ENCODE data around the gene PHF24.
"Not testable (repeated sequence)": the region's sequence is repeated elsewhere in the genome, so short reads cannot be mapped to it uniquely, and the experiment has no call there.

The PHF24 gene

DNA sequence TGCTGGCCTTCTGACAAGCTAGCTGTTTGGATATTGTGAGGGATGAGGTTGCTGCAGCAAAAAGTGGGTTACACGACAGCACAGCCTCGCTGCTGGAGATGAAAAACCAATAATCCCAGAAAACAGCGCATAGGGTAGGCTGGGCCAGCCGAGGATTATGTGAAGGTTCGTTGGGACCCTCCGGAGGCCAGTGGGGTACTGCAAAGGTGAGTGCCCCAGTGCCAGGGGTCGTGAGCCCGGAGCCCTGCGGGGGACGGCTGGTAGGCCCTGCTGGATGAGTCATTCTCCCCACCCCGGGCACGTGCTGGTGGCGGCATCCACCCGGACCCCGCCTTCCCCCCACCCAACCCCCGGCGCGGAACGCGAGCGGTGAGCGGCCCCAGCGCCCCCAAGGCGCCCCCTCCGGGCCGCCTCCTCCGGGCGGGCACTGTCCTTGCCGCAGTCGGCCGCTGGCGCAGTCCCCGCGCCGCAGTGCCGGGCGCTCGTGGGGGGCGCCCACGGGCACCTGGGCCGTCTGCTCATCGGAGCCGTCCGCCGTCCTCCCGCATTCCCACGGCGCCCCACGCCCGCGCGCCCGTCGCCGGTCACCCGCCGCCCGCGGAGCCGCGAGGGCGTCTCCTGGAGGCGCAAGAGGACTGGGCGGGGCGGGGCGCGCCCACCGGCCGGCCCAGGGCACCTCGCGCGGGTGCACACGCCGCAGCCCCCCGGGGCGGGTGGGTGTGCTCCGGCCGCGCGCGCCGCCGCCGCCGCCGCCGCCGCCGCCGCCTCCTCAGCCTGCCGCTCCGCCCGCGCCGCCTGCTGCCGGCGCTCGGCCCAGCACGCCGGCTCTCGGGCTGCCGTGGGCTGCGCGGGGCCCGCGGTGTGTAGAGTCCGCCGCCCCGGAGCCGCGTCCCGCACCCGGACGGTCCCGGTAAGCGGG is at the start of gene PHF24:
Gene PHF24 (plus strand): TSS at position 794 of the 919 bp plus-strand sequence. CDS start 13,014 bp downstream, outside the sequence.
- H3K4me1 ChIP-seq (ENCODE audit: insufficient read depth, low read length), result peaks cover 10% of the 10 kb centered on the region
- no peaks in the 10 kb centered on the region for H3K36me3 ChIP-seq (ENCODE audit: insufficient read depth, low read length)
- no peaks in the 10 kb centered on the region for H3K9me3 ChIP-seq (ENCODE audit: control insufficient read depth, insufficient read depth, low read length)
- H3K9ac ChIP-seq (ENCODE audit: low read depth, low read length), result peak within 1 kb of the TSS; percentile 58

DNA sequence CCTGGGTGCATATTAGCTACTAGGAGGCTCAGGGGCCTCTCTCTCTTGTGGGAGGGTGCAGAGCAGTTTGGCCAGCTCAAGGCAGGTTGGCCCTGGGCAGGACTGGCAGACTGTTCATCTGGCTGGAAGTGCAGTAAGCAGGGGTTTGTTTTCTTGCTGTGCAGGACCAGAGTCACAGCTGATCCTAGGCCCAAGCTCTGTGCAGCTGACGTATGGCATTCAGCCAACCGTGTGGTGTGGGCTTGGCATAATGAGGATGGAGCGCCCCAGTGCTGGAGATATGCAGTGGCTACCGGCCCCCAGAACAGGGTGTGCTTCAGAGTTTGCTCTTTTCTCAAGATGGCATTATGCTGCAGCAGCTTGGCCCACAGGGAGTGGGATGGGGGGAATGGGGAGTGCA is 31.0 kb upstream of the PHF24 start:
- H3K9ac ChIP-seq (ENCODE audit: low read depth, low read length), result no peak overlapping the region
- no peaks in the 10 kb centered on the region for H3K9me3 ChIP-seq (ENCODE audit: control insufficient read depth, insufficient read depth, low read length)
- no peaks in the 10 kb centered on the region for H3K36me3 ChIP-seq (ENCODE audit: insufficient read depth, low read length)

DNA sequence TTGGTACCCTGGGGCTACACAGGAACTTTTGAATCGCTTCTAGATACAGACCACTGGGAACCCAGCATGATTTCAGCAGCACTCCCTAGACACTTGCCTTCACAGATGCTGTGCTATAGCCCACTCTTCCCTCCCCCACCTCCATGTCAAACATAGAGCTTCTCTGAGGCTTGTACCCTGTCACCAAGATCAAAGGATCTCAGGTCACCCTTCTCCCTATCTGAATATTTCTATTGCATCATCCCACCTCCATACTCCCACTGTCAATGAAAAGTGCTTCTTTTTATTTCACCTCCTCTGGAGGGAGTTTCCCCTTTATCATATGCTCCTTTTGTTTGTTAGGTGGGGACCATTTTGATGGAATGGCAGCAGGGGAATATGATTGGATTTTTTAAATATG is 29.2 kb upstream of the PHF24 start:
- no peaks in the 10 kb centered on the region for H3K36me3 ChIP-seq (ENCODE audit: insufficient read depth, low read length)
- no peak overlapping the region for H3K9ac ChIP-seq (ENCODE audit: low read depth, low read length)
- H3K9me3 ChIP-seq (ENCODE audit: control insufficient read depth, insufficient read depth, low read length), result no peaks in the 10 kb centered on the region
- H3K4me1 ChIP-seq (ENCODE audit: insufficient read depth, low read length), result no peaks in the 10 kb centered on the region

More for the DNA sequence above, 31.0 kb upstream of the PHF24 start:
- no peaks in the 10 kb centered on the region for H3K4me1 ChIP-seq (ENCODE audit: insufficient read depth, low read length)

DNA sequence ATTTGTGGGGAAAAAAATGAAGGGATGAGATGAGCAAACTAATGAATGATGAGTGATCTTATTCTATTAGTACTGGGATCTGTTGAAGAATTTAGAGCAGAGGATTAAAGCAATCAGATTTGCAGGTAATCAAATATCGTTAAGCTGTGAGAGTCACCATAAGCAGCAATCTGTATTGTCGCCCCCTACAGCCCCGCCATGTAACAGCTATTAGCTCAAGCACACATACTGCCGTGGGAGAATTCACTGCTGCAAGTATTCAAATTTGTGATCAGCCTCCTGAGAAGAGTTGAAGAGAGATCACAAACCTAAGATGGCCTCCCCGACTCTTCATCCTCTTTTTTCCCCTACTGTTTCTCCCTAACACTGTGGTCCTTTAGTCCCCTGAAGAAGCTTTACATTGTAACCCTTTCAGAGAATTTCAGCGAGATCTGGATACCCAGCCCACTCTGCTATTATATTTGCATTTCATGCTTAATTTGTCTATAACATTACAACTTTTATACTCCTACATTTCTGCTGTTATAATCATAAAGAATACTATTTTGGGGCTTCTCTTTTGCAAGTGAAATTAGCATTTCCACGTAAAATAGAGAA is 28.5 kb upstream of the PHF24 start:
- Histone ChIP-seq H3K36me3 (ENCODE audit: insufficient read depth, low read length) (no peaks in the 10 kb centered on the region), H3K4me1 (ENCODE audit: insufficient read depth, low read length) (no peaks in the 10 kb centered on the region), H3K9me3 (ENCODE audit: control insufficient read depth, insufficient read depth, low read length) (no peaks in the 10 kb centered on the region), H3K9ac (ENCODE audit: low read depth, low read length) (no peak overlapping the region)

DNA sequence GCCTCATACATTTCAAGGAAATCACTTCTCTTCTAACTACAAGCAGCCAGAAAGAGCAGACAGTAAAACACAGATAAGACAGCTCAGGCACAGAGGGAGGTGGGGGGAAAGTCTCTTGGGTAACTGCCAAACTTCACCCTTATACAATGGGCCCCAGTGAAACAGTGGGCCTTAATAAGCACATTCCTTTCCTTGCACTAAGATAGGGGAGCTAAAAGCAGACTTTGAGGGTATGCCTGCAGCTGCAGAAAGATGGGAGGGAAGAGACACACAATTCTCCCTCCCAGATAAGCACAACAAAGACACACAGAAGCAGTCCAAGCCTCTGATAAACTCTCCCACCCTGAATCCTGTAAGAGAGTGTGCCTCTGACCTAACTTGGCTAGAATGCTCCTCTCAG is 18.1 kb upstream of the PHF24 start:
- H3K4me1 ChIP-seq (ENCODE audit: insufficient read depth, low read length); H3K9ac ChIP-seq (ENCODE audit: low read depth, low read length); H3K36me3 ChIP-seq (ENCODE audit: insufficient read depth, low read length); H3K9me3 ChIP-seq (ENCODE audit: control insufficient read depth, insufficient read depth, low read length): not testable (repeated sequence)

DNA sequence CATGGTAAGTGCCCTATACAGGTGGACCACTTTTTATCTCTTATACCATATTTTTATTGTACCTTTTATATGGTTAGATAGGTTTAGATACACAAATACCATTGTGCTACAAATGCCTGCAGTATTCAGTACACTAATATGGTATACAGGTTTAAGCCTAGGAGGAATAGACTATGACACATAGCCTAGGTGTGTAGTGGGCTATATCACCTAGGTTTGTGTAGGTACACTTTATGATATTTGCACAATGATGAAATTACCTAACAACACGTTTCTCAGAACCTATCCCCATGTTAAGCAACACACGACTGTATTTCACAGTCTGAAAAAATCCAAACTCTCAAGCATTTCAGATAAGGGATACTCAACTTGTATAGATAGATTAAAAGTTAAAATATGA is 9.6 kb upstream of the PHF24 start:
- Histone ChIP-seq H3K9me3 (ENCODE audit: control insufficient read depth, insufficient read depth, low read length) (no peaks in the 10 kb centered on the region), H3K9ac (ENCODE audit: low read depth, low read length) (no peak overlapping the region), H3K36me3 (ENCODE audit: insufficient read depth, low read length) (no peaks in the 10 kb centered on the region), H3K4me1 (ENCODE audit: insufficient read depth, low read length) (no peaks in the 10 kb centered on the region)

DNA sequence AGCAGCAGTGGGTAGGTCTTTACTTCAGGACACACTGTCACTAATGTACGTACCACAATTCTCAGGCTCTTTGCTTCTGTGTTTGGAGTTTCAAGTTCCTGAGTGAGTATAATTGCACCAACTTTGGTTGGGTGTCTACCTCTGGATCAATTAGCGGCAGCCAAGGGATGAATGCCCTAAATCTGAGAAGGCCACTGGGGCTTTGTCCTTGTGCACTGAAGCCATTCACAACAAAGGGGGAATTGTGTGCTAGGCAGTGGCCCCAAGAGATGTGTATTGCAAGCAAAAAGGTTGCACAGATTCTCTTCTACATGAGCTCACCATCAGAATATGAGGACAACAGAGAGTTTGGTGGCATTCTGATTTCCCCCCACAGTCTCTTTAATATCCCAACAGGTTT is 3.9 kb upstream of the PHF24 start:
- no peaks in the 10 kb centered on the region for H3K4me1 ChIP-seq (ENCODE audit: insufficient read depth, low read length)
- H3K9ac ChIP-seq (ENCODE audit: low read depth, low read length), result no peak overlapping the region
- no peaks in the 10 kb centered on the region for H3K9me3 ChIP-seq (ENCODE audit: control insufficient read depth, insufficient read depth, low read length)
- no peaks in the 10 kb centered on the region for H3K36me3 ChIP-seq (ENCODE audit: insufficient read depth, low read length)

DNA sequence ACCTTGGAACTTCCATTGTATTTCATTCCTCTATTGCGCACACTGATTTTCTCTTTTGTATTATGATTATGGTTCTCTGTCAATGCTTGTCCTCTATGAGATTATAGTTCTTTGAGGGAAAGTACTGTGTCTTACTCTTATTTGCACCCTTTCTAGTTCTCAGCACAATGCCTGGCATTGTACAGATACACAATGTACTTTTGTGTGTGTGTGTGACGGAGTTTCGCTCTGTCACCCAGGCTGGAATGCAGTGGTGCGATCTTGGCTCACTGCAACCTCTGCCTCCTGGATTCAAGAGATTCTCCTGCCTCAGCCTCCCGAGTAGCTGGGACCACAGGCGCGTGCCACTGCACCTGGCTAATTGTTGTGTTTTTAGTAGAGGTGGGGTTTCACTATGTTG is 2.0 kb upstream of the PHF24 start:
- not testable (repeated sequence) for H3K4me1 ChIP-seq (ENCODE audit: insufficient read depth, low read length); H3K9ac ChIP-seq (ENCODE audit: low read depth, low read length); H3K36me3 ChIP-seq (ENCODE audit: insufficient read depth, low read length); H3K9me3 ChIP-seq (ENCODE audit: control insufficient read depth, insufficient read depth, low read length)

DNA sequence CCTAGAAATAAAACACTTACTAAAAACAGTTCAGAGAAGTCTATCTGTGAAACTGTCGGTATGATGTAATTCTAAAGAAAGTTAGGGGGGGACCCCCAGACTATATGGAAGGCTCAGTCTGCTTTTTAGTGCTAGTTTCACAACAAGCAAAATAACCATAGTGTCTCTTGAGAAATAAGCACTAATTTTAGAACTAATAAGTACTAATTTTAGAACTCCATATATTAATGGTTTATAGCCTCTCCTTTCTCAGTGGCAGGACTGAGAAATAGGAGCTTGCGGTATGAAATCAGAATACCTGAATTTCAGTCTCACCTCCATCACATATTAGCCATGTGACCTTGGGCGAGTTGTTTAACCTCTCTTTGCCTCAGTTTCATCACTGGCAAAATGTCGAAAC is 1.4 kb upstream of the PHF24 start:
- H3K9me3 ChIP-seq (ENCODE audit: control insufficient read depth, insufficient read depth, low read length), result no peaks in the 10 kb centered on the region
- H3K36me3 ChIP-seq (ENCODE audit: insufficient read depth, low read length), result no peaks in the 10 kb centered on the region
- H3K9ac ChIP-seq (ENCODE audit: low read depth, low read length), result no peak overlapping the region
- no peaks in the 10 kb centered on the region; the same call in 1 of the 2 replicates for H3K4me1 ChIP-seq (ENCODE audit: insufficient read depth, low read length)

DNA sequence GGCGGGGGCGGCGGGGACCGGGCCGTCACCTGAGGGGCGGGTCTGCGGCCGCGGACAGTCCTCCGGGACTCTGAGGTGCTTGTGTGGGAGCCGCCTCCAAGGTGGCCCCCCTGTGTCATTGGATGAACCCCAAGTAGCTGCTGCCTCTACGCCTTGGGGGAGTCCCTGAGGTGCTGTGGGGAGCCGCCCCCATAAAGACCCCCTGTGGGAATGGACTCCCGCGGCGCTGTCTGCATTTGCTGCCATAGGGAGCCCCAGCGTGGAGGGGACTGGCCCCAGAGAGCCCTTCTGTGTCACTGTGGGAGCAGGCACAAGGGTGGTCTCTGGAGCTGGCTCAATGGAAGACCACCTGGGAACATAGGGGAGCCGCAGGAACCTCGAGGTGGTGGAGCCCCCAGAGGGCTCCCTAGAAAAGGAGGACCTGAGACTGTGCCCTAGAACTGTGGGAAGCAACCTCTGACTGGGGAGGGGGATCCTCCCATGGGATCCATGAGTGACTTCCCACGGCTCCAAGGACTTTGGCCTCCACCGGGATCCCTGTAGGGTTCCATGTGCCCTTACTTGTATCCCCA is 412 bp downstream of the PHF24 start:
- peak overlapping the region; percentile 46; the same call in 1 of the 2 replicates for H3K9ac ChIP-seq (ENCODE audit: low read depth, low read length)
- H3K36me3 ChIP-seq (ENCODE audit: insufficient read depth, low read length), result no peaks in the 10 kb centered on the region
- no peaks in the 10 kb centered on the region for H3K9me3 ChIP-seq (ENCODE audit: control insufficient read depth, insufficient read depth, low read length)
- H3K4me1 ChIP-seq (ENCODE audit: insufficient read depth, low read length), result peaks cover 17% of the 10 kb centered on the region

DNA sequence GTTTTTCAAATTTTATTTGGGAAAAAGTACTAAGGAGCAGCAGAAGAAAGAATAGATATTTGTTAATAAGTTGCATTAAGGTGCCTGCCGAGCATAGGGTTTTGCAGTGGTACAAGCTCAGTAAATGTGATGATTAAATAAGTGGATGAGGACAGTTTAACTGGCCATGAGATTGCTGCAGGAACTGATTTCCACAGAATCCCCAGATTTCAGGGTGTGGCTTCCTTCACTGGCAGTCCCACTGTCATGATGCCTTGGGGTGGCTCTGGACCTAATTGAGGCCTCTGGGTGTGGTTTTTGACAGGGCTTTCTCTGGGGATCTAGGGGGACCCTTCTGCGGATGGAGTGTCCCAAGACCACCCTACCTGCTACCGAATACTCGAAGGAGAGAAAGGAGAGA is 1.4 kb downstream of the PHF24 start:
- H3K4me1 ChIP-seq (ENCODE audit: insufficient read depth, low read length), result peaks cover 21% of the 10 kb centered on the region
- no peak overlapping the region for H3K9ac ChIP-seq (ENCODE audit: low read depth, low read length)
- no peaks in the 10 kb centered on the region for H3K36me3 ChIP-seq (ENCODE audit: insufficient read depth, low read length)
- no peaks in the 10 kb centered on the region for H3K9me3 ChIP-seq (ENCODE audit: control insufficient read depth, insufficient read depth, low read length)

DNA sequence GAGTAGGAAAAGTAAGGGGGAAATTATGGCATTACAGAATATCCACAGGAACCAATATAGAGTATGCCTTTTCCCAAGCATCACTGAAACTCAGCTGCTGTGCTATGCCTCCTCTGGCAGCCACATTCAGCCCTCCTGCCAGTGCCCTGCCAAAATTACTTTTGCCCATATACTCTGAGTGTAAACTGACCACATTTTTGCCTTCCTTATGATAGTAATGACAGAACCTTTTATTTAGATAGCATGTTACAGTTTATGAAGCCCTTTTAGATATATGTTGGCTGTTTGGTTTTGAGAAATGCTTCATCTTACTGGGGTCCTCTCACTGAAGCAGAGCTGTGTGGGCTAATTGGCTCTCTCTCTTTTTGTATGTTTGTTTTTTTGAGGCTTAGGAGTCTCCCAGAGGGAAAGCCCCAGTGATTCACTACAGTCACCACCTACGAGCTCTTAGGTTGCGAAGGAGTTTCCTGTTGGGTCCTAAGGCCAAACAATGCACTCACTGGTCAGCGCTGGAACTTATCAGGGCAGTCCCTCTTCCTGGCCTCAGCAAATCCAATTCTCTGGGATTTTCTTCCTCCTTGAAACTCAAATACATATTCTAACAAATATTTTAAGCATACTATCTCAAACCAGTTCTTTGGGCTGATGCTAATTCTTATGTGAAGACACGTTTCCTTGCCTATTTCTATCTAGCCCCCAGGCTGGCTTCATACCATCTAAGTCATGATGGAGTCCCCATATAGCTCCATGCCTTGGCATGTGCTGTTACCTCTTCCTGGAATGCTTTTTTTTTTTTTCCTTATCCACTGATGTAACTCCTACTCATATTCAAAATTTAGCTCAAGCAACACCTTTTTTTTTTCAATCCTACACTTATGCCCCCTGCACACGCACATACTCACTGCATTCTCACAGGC is 3.7 kb downstream of the PHF24 start:
- Histone ChIP-seq H3K9me3 (ENCODE audit: control insufficient read depth, insufficient read depth, low read length) (no peaks in the 10 kb centered on the region), H3K4me1 (ENCODE audit: insufficient read depth, low read length) (peaks cover 21% of the 10 kb centered on the region), H3K9ac (ENCODE audit: low read depth, low read length) (no peak overlapping the region), H3K36me3 (ENCODE audit: insufficient read depth, low read length) (no peaks in the 10 kb centered on the region)

DNA sequence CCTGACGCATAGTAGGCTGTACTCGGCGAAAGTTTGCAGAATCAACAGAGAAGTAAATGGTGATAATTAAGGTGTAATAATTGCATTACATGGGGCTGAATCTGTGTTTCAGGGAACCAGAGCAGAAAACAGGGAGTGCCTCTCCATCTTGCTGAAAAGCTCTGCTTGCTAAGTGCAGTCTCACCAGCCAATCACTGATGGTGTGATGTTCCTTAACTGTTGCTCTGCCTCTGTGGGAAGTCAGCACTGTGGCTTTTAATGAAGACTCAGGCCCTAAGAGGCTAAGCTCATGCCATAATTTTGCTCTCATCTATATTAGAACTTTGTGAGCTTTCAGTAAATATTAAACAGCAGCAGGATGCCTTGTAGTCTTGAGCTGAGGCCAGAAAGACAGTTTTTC is 4.5 kb downstream of the PHF24 start:
- Histone ChIP-seq H3K4me1 (ENCODE audit: insufficient read depth, low read length) (peaks cover 21% of the 10 kb centered on the region), H3K9me3 (ENCODE audit: control insufficient read depth, insufficient read depth, low read length) (no peaks in the 10 kb centered on the region), H3K9ac (ENCODE audit: low read depth, low read length) (no peak overlapping the region), H3K36me3 (ENCODE audit: insufficient read depth, low read length) (no peaks in the 10 kb centered on the region)

DNA sequence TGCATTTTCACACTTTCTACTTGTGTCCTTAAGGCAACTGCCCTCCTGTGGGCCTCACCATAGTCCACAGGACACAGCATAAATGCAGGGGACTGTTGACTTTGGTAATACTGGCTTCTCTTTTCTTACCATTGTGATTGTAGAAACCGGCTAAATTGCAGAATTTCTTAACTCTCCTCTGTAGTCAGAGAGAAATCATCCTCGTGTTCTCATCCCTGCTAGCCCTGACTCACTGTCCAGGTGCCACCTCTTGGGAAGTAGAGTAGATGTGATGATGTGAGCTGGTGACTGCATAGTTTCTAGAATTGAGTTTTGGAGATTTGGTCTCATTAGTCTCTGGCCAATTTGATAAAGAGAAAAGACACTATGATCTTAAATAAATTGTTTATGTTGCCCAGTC is 5.5 kb downstream of the PHF24 start:
- H3K4me1 ChIP-seq (ENCODE audit: insufficient read depth, low read length), result peaks cover 21% of the 10 kb centered on the region
- H3K9ac ChIP-seq (ENCODE audit: low read depth, low read length), result no peak overlapping the region
- H3K36me3 ChIP-seq (ENCODE audit: insufficient read depth, low read length), result no peaks in the 10 kb centered on the region
- H3K9me3 ChIP-seq (ENCODE audit: control insufficient read depth, insufficient read depth, low read length), result no peaks in the 10 kb centered on the region
